ENCODE data around the gene DMWD.
"Not testable (repeated sequence)": the region's sequence is repeated elsewhere in the genome, so short reads cannot be mapped to it uniquely, and the experiment has no call there.

Gene DMWD

GRCh38 chr19:45758921-45759320 lies 33.7 kb downstream of the DMWD start:
- FAIRE-seq: no peak
- DNase-seq (ENCODE audit: extremely low spot score, insufficient read length, low read depth): no peak

DNA sequence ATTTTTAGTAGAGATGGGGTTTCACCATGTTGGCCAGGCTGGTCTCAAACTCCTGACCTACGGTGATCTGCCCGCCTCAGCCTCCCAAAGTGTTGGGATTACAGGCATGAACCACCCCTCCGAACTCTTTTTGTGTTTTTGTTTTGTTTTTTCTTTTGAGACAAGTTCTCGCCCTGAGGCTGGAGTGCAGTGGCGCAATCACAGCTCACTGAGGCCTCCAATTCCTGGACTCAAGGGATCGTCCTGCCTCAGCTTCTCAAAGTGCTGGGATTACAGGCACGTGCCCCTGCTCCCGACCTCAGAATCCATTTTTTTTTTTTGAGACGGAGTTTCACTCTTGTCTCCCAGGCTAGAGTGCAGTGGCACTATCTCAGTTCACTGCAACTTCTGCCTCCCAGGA lies 35.0 kb downstream of the DMWD start:
- no peak for DNase-seq (ENCODE audit: extremely low spot score, insufficient read length, low read depth)
- no peak for FAIRE-seq

DNA sequence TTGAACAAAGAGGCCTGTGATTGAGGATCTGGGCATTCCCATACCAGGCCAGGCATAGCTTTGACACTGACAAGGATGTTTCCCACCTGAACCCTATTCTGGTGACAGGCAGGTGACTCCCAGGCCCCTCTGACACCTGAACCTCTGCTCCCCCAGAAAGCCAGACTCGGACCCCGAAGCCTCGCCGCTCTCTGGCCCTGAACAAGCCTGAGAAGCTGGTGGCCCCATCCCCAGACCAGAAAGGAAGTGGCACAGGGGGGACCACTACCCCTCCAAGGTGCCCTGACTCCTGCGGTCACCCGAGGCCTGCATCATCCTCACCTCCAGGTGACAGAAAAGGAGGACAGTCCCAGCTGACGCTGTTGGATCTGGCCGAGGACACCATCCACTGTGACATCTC lies 38.3 kb downstream of the DMWD start:
- DNase-seq (ENCODE audit: extremely low spot score, insufficient read length, low read depth) (no peak), FAIRE-seq (no peak)

DNA sequence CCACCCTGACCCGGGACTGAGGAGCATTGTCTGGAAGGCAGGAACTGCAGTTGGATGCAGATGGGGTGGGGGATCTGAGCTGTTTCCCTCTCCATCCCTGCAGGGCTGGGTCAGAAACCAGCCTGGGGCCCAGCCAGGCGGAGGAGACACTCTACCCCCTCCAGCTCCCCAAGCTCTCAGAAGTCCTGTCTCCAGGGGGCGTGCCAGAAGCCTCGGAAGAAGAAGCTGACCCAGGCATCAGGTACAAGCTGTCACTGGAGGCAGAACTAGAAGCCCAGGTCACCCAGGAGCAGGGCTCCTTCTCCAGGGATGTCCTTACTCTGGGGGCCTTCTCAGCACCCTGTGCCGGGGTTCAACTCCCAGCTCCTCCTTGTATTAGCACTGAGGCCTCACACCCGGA lies 39.1 kb downstream of the DMWD start:
- DNase-seq (ENCODE audit: extremely low spot score, insufficient read length, low read depth) (no peak), FAIRE-seq (no peak)

GRCh38 chr19:45752639-45753038 lies 40.0 kb downstream of the DMWD start:
- DNase-seq (ENCODE audit: extremely low spot score, insufficient read length, low read depth): no peak
- no peak for FAIRE-seq

DNA sequence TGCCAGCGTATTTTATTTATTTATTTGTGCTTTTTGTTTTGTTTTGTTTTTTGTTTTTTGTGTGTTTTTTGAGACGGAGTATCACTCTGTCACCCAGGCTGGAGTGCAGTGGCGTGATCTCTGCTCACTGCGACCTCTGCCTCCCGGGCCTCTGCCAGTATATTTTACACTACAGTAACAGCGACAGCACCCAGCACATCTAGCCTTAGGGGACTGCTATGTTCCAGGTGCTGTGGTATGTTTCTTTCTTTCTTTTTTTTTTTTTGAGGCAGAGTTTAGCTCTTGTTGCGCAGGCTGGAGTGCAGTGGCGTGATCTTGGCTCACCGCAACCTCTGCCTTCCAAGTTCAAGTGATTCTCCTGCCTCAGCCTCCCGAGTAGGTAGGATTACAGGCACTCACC lies 41.2 kb downstream of the DMWD start:
- DNase-seq (ENCODE audit: extremely low spot score, insufficient read length, low read depth); FAIRE-seq: not testable (repeated sequence)

GRCh38 chr19:45747513-45747912 lies 45.1 kb downstream of the DMWD start:
- DNase-seq (ENCODE audit: extremely low spot score, insufficient read length, low read depth) (no peak), FAIRE-seq (no peak)

DNA sequence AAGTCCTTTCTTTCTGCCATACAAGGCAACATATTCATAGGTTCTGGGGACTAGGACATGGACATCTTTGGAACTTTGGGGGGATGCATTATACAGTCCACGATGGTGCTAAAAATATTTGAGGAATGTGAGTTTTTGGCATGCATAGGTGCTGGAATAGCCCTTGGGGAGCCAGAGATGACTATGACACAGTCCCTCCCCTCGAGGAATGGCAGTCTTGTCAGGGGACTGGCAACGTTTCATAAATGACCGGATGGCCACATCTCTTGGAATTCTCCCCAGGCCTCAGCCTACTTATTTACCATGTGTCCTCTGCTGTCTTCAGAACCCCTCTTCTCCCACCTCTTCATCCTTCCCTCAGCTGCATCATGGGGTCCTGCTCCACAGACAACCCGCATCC lies 45.8 kb downstream of the DMWD start:
- DNase-seq (ENCODE audit: extremely low spot score, insufficient read length, low read depth) (no peak), FAIRE-seq (no peak)

GRCh38 chr19:45745606-45746005 lies 47.0 kb downstream of the DMWD start:
- FAIRE-seq: no peak
- no peak for DNase-seq (ENCODE audit: extremely low spot score, insufficient read length, low read depth)

- DNase-seq (ENCODE audit: extremely low spot score, insufficient read length, low read depth) (no peak), FAIRE-seq (no peak)
These were observed 49.7 kb downstream of the DMWD start for GRCh38 chr19:45742969-45743368.

DNA sequence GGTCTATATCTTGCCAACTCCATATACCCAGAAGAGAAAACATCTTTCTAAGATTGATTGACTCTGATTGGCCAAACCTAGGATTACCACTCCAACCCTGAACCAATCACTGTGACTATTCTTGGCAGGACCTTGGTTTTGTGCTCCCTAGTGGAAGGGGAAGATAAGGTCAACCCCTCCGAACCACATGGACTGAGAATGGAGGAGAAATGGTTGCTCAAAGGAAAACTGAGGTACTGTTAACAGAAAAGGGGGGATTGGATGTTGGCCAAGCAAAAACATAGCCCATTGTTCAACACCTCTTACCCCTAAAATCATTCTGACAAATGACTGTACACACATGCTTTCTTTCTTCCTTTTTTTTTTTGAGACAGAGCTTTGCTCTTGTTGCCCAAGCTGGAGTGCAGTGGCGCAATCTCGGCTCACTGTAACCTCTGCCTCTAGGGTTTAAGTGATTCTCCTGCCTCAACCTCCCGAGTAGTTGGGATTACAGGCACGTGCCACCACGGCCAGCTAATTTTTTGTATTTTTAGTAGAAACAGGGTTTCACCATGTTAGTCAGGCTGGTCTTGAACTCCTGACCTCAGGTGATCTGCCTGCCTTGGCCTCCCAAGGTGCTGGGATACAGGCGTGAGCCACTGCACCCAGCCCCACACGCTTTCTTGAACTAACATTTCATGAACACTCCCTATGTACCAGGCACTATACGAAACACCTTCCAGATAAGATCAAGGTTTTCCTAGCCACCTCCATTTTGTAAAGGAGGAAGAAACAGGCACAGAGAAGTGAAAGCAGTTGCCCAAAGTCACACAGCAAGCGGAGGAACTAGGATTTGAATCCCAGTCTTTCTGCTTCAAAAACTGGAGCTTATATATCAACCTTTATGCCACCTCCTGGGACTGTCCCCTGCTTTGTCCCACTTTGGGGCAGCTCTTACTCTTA lies 52.9 kb downstream of the DMWD start:
- DNase-seq (ENCODE audit: extremely low spot score, insufficient read length, low read depth) (no peak), FAIRE-seq (no peak)

GRCh38 chr19:45733160-45733810 lies 59.4 kb downstream of the DMWD start, which contains the start of gene MEIOSIN:
Gene MEIOSIN, plus strand, starts transcription at chr19:45733439. Its CDS starts 1,938 bp downstream, at chr19:45735377.
- DNase-seq (ENCODE audit: extremely low spot score, insufficient read length, low read depth) (no peak), FAIRE-seq (no peak)
